Skeletal muscle satellite cell (primary cell): ENCODE data around the gene C9orf40. TPM values are rescaled to one million over a fixed set of nuclear protein-coding genes. Genes with fewer than 3 reads are reported as not detected.

Experiments used
- H3K27me3 ChIP-seq: 2 replicates; pipeline ENCODE4 v1.7.0; 2013; ENCODE audit warnings: low read length; ENCODE audit not compliant: control insufficient read depth, insufficient read depth
- H3K36me3 ChIP-seq: 2 replicates; pipeline ENCODE4 v1.7.0; 2013; ENCODE audit warnings: mild to moderate bottlenecking, control low read depth, low read length; ENCODE audit not compliant: insufficient read depth
- H3K4me1 ChIP-seq: 2 replicates; pipeline ENCODE4 v1.7.0; 2013; ENCODE audit warnings: low read length; ENCODE audit not compliant: control insufficient read depth, insufficient read depth
- H3K4me2 ChIP-seq: 2 replicates; pipeline ENCODE4 v1.7.0; 2013; ENCODE audit warnings: mild to moderate bottlenecking, low read length
- H3K4me3 ChIP-seq: 2 replicates; pipeline ENCODE4 v1.7.0; 2013; ENCODE audit warnings: low read length
- H3K9ac ChIP-seq: 2 replicates; pipeline ENCODE4 v1.7.0; 2013; ENCODE audit warnings: mild to moderate bottlenecking, low read depth, low read length, moderate library complexity
- H3K9me3 ChIP-seq: replicated peaks from 2 replicates; pipeline ENCODE4 v1.7.0; 2013; ENCODE audit warnings: mild to moderate bottlenecking, control low read depth, low read length
- total RNA-seq: library from RNA; depleted of rRNA; stranded (reverse); fragments of >200 nt; gene quantifications from 2 replicates; pipeline ENCODE4 v1.2.3, GENCODE V29; 2012; rRNA removed

The C9orf40 gene
- total RNA-seq, result 7.9 and 9.0 TPM in 2 replicates

DNA sequence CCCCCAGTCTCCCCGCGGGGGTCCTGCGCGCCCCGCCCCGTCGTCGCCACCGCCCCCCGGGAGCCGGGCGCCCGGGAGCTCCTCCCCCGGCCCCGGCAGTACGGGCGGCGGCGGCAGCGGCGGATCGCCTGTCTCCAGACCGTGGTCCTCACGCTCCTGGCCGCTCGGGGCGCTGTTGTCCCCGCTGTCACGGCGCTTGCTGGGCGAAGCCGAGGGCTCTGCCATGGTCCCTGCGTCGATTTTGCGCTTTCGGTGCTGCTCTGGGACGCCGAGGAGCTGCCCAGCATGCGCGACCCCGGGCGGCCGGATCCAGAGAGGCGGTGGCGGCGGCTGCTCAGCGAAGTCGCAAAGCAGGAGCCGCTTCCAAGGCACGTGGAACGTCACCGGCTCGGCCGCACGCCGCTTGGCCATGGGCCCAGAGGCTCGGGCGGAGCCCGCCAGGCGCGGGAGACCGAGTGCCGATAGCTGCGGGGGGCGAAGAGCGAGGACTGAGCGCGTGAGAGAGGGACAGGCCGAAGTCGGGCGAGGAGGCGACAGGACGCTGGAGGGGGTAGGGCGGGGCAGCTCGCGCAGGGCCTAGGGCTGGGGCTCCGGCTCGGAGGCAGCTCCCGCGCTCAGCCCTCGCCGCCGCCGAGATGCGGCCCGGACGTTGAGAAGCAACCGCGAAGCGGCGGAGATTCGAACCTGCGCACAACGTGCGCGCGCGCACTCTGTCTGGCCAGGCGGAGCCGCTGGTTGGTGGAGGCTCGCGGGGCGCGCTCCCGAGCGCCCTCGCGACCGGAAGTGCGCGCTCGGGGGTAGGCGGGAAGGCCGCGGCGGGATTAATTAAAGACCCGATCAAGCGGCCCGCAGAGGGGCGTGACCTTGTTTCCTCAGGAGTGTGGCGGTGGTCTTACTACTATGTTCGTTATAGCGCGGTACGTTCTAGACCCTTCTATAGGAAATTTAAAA lies at the start of gene C9orf40:
TSS of gene C9orf40 (minus strand) at position 712 of the 951 bp plus-strand sequence. CDS start at position 411, 301 bp downstream.
- H3K4me1 ChIP-seq, result peaks cover 8% of the 10 kb centered on the region
- peak within 1 kb of the TSS; percentile 97 for H3K9ac ChIP-seq
- H3K36me3 ChIP-seq, result peaks cover 3% of the 10 kb centered on the region
- H3K4me2 ChIP-seq, result peak within 1 kb of the TSS; percentile 99
- H3K27me3 ChIP-seq, result no peaks in the 10 kb centered on the region
- peak within 1 kb of the TSS; percentile 88 for H3K4me3 ChIP-seq
- no peaks in the 10 kb centered on the region for H3K9me3 ChIP-seq

DNA sequence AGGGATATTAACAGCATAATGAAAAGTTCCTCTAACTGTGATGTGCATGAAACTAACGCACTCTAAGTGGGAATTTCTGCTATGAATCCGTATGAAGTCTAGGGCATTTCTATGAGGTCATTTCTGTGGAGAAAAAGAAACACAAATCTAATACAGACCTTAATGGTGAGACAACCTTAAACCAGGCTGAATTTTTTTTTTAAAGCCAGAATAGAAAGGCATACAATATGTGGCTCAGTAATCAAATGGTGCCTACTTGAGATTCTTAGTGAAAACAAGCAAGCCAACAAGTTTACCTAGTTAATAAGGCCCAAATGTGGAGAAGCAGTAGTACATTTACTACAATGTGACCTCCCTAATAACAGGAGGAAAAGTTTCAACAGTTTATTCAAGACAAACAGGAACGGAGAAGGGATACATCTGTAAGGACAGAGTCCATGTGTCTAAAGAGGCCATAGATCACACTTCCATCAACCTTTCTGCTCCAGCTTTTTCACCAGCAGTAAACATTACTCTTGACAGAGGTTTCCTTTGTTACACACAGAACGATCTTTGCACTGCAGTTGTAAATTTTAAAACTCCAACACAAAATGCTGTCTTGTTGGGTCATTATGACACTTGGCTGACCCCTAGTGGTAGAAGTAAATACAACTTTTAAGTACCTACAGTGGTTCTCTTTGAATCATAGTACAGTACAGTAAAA lies 49.2 kb upstream of the C9orf40 start:
- H3K4me3 ChIP-seq, result no peak overlapping the region
- H3K36me3 ChIP-seq, result no peaks in the 10 kb centered on the region
- H3K27me3 ChIP-seq, result no peaks in the 10 kb centered on the region
- H3K9me3 ChIP-seq, result no peaks in the 10 kb centered on the region
- peak overlapping the region; percentile 27 for H3K4me2 ChIP-seq
- no peak overlapping the region for H3K9ac ChIP-seq
- no peaks in the 10 kb centered on the region for H3K4me1 ChIP-seq

- H3K36me3 ChIP-seq, result peaks cover 2% of the 10 kb centered on the region
- H3K4me3 ChIP-seq, result no peak overlapping the region
- no peaks in the 10 kb centered on the region for H3K9me3 ChIP-seq
- H3K4me2 ChIP-seq, result no peak overlapping the region
- H3K27me3 ChIP-seq, result no peaks in the 10 kb centered on the region
- H3K9ac ChIP-seq, result no peak overlapping the region
- H3K4me1 ChIP-seq, result no peaks in the 10 kb centered on the region
Observed at GRCh38 chr9:75000835-75001234, 48.1 kb upstream of the C9orf40 start.

- no peaks in the 10 kb centered on the region for H3K4me1 ChIP-seq
- H3K4me2 ChIP-seq, result no peak overlapping the region
- H3K27me3 ChIP-seq, result no peaks in the 10 kb centered on the region
- H3K9ac ChIP-seq, result no peak overlapping the region
- H3K36me3 ChIP-seq, result no peaks in the 10 kb centered on the region
- H3K9me3 ChIP-seq, result no peaks in the 10 kb centered on the region
- no peak overlapping the region for H3K4me3 ChIP-seq
Observed at GRCh38 chr9:74985041-74985440, 32.3 kb upstream of the C9orf40 start.

DNA sequence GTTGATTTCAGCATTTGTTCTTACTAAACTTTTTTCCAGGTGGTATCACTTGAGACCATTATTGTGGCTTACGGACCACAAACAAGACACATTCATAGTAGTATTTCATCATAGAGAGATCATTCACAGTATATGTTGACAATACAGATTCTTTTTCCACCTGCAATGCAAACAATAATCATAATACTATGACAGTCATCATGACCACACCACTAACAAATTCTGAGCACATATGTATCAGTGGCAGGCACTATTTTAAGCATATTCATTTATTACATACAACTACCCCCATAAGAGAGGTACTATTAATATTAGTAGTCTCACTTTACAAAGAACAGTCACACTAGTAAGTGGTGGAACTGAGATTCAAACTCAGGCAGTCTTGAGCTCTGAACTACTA lies 31.0 kb upstream of the C9orf40 start:
- no peaks in the 10 kb centered on the region for H3K4me1 ChIP-seq
- no peaks in the 10 kb centered on the region for H3K27me3 ChIP-seq
- no peak overlapping the region for H3K4me3 ChIP-seq
- H3K4me2 ChIP-seq, result no peak overlapping the region
- no peak overlapping the region for H3K9ac ChIP-seq
- no peaks in the 10 kb centered on the region for H3K36me3 ChIP-seq
- H3K9me3 ChIP-seq, result no peaks in the 10 kb centered on the region

DNA sequence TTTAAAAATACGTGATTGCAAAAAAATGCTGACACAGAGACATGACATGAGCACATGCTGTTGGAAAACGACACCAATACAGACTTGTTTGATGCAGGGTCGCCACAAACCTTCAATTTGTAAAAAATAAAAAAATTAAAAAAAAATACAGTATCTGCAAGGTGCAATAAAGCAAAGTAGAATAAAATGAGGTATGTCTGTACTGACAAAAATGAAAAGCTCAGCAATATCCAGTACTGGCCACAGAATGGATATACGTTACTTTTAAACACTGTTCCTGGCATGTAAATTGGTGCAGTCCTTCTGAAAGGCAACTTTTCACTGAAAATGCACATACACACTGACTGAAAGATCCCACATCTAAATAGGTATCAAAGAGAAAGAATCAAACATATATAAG lies 27.1 kb upstream of the C9orf40 start:
- Histone ChIP-seq H3K36me3 (peaks cover 7% of the 10 kb centered on the region), H3K4me1 (no peaks in the 10 kb centered on the region), H3K9me3 (no peaks in the 10 kb centered on the region), H3K9ac (no peak overlapping the region), H3K27me3 (no peaks in the 10 kb centered on the region), H3K4me3 (no peak overlapping the region), H3K4me2 (no peak overlapping the region)

- Histone ChIP-seq H3K9ac (no peak overlapping the region), H3K36me3 (peaks cover 7% of the 10 kb centered on the region), H3K27me3 (no peaks in the 10 kb centered on the region), H3K4me1 (no peaks in the 10 kb centered on the region), H3K4me3 (no peak overlapping the region), H3K9me3 (no peaks in the 10 kb centered on the region), H3K4me2 (no peak overlapping the region)
Observed at GRCh38 chr9:74977287-74977686, 24.6 kb upstream of the C9orf40 start.

DNA sequence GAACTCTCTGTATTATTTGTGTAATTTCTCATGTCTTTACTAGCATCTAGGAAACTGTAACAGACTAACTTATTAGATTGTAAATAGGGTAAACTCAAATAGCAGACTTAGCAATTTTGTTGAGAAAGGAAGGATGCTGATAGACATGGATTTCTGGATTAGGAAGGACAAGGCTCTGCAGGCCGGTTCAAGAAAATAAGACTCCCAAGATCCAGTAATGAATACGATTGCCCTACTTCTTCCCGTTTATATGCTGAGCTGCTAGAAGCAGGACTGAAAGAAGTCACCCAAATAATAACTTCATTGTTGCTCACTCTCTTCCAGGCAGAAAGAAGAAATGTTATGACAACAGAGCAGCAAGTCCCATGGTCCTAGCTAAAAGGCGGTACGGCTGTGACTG lies 22.8 kb upstream of the C9orf40 start:
- Histone ChIP-seq H3K4me2 (no peak overlapping the region), H3K4me3 (no peak overlapping the region), H3K4me1 (no peaks in the 10 kb centered on the region), H3K9ac (no peak overlapping the region), H3K27me3 (no peaks in the 10 kb centered on the region), H3K9me3 (no peaks in the 10 kb centered on the region), H3K36me3 (peaks cover 7% of the 10 kb centered on the region)

DNA sequence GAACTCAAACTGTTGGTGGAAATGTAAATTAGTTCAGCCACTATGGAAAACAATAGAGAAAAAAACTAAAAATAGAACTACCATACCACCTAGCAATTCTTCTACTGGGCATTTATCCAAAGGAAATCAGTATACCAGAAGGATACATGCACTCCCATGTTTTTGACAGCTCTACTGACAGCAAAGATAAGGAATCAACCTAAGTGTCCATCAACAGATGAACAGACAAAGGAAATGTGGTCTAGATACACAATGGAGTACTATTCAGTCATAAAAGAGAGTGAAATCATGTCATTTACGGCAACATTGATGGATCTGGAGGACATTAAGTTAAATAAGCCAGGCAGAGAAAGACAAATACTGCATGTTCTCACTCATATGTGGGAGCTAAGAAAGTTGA lies 21.8 kb upstream of the C9orf40 start:
- Histone ChIP-seq H3K9me3 (no peaks in the 10 kb centered on the region), H3K36me3 (peaks cover 7% of the 10 kb centered on the region), H3K4me3 (no peak overlapping the region), H3K9ac (no peak overlapping the region), H3K27me3 (no peaks in the 10 kb centered on the region), H3K4me1 (no peaks in the 10 kb centered on the region), H3K4me2 (no peak overlapping the region)

- no peaks in the 10 kb centered on the region for H3K9me3 ChIP-seq
- peaks cover 7% of the 10 kb centered on the region for H3K36me3 ChIP-seq
- no peaks in the 10 kb centered on the region for H3K4me1 ChIP-seq
- no peaks in the 10 kb centered on the region for H3K27me3 ChIP-seq
- no peak overlapping the region for H3K4me3 ChIP-seq
- no peak overlapping the region for H3K9ac ChIP-seq
- no peak overlapping the region for H3K4me2 ChIP-seq
Observed at GRCh38 chr9:74973714-74974113, 21.0 kb upstream of the C9orf40 start.

GRCh38 chr9:74963056-74963455 lies 10.3 kb upstream of the C9orf40 start:
- no peaks in the 10 kb centered on the region for H3K27me3 ChIP-seq
- H3K4me1 ChIP-seq, result peaks cover 7% of the 10 kb centered on the region
- no peak overlapping the region for H3K4me3 ChIP-seq
- H3K36me3 ChIP-seq, result no peaks in the 10 kb centered on the region
- no peaks in the 10 kb centered on the region for H3K9me3 ChIP-seq
- H3K4me2 ChIP-seq, result no peak overlapping the region
- H3K9ac ChIP-seq, result no peak overlapping the region
